HepG2 (cell line): Measurements from ENCODE around the gene KLHL18. TPM values are rescaled to one million over a fixed set of nuclear protein-coding genes. Genes with fewer than 3 reads are reported as not detected.

Experiments
- ATAC-seq: fragments of 200-7000 bp; cut with Tn5 transposase; 3 replicates; pipeline ENCODE4 v1.9.1; 2020; ENCODE audit warnings: mild to moderate bottlenecking, moderate library complexity
- BruUV-seq: library from RNA; stranded (reverse); fragments of 400-500 nt; replicated peaks from 2 replicates; lab custom pipeline; 2021; lab: Mats Ljungman, UMichigan
- CTCF ChIA-PET: fragments of 300-600 bp; formaldehyde crosslinking; extraction: SDS; loops from one replicate; lab custom pipeline; 2021; ENCODE audit warnings: low total read pairs, inconsistent platforms, low intra/inter-chr PET ratio; lab: Yijun Ruan, JAX
- POLR2A ChIA-PET: fragments of 350-600 bp; sonication (Branson Sonifier 250); formaldehyde crosslinking; loops from one replicate; lab custom pipeline; 2020; ENCODE audit warnings: antibody characterized with exemption, inconsistent platforms; lab: Yijun Ruan, JAX
- DNase-seq: peaks from one replicate; pipeline ENCODE4 v3.0.0-alpha.2; 2015; ENCODE audit warnings: low spot score
- FAIRE-seq: peaks from 3 replicates; lab custom pipeline; 2011; peaks lifted over from hg19 to GRCh38; lab: Jason Lieb, UNC
- H2AFZ ChIP-seq: one replicate; pipeline ENCODE4 v1.6.1; 2011; ENCODE audit warnings: low read length, inconsistent platforms
- H3K27ac ChIP-seq: fragments of 300-600 bp; 3 replicates; pipeline ENCODE4 v1.8.0; 2011; ENCODE audit warnings: mixed run types, mild to moderate bottlenecking, mixed read lengths, low read length, inconsistent platforms; ENCODE audit not compliant: insufficient read depth; ENCODE audit errors: extremely low read length
- H3K27me3 ChIP-seq, 2 experiments: fragments of 200-600 bp in 1 of 2; 2 replicates in 1 of 2; 3 replicates in 1 of 2; pipeline versions ENCODE4 v1.6.0 to v1.8.0; 2011; ENCODE audit warnings: low read length in 2 of 2, mild to moderate bottlenecking in 2 of 2, moderate library complexity in 2 of 2, inconsistent platforms in 1 of 2; ENCODE audit not compliant: insufficient read depth in 2 of 2, control insufficient read depth in 1 of 2
- H3K36me3 ChIP-seq, 2 experiments: fragments of 200-600 bp in 1 of 2; replicated peaks in 1 of 2; 2 replicates in 1 of 2; 3 replicates in 1 of 2; pipeline versions ENCODE4 v1.5.1 to v1.8.0; 2011; ENCODE audit warnings: low read length in 2 of 2, inconsistent platforms in 1 of 2; ENCODE audit not compliant: insufficient read depth in 2 of 2, control insufficient read depth in 1 of 2
- H3K4me1 ChIP-seq: 2 replicates; pipeline ENCODE4 v1.5.1; 2012; ENCODE audit warnings: low read length, inconsistent platforms; ENCODE audit not compliant: insufficient read depth
- H3K4me2 ChIP-seq: 2 replicates; pipeline ENCODE4 v1.6.0; 2011; ENCODE audit warnings: low read depth, low read length, inconsistent platforms
- H3K4me3 ChIP-seq, 3 experiments: fragments of 200-600 bp in 1 of 3; sonication (generic), shearing (Covaris generic) in 1 of 3; replicated peaks in 1 of 3; 2 replicates each; pipeline ENCODE4 v1.5.1; 2011 to 2016; ENCODE audit warnings: low read length in 3 of 3, inconsistent platforms in 2 of 3, low read depth in 2 of 3, mild to moderate bottlenecking in 2 of 3, control low read depth in 1 of 3, mixed read lengths in 1 of 3; ENCODE audit not compliant: insufficient read depth in 1 of 3
- H3K79me2 ChIP-seq: one replicate; pipeline ENCODE4 v1.6.1; 2011; ENCODE audit warnings: low read length, inconsistent platforms; ENCODE audit not compliant: insufficient read depth
- H3K9ac ChIP-seq: 2 replicates; pipeline ENCODE4 v1.6.0; 2011; ENCODE audit warnings: mild to moderate bottlenecking, low read depth, low read length, inconsistent platforms; ENCODE audit not compliant: insufficient read depth
- H3K9me3 ChIP-seq: 2 replicates; pipeline ENCODE4 v1.5.1; 2012; ENCODE audit warnings: mild to moderate bottlenecking, low read length
- H4K20me1 ChIP-seq: 2 replicates; pipeline ENCODE4 v1.6.0; 2011; ENCODE audit warnings: inconsistent platforms, mild to moderate bottlenecking, low read length, moderate library complexity; ENCODE audit not compliant: insufficient read depth
- BCL3 ChIP-seq: sonication (generic); formaldehyde crosslinking; IDR thresholded peaks from 2 replicates; pipeline ENCODE4 v1.5.1; 2020; ENCODE audit warnings: mild to moderate bottlenecking, missing genetic modification reagents, moderate library complexity
- DPF2 ChIP-seq: sonication (generic); formaldehyde crosslinking; IDR thresholded peaks from 2 replicates; pipeline ENCODE4 v1.4.0; 2020; ENCODE audit warnings: mild to moderate bottlenecking, low read depth, missing genetic modification reagents, borderline replicate concordance
- MYNN ChIP-seq: sonication (generic); formaldehyde crosslinking; IDR thresholded peaks from 2 replicates; pipeline ENCODE4 v1.4.0; 2020; ENCODE audit warnings: mild to moderate bottlenecking, low read depth, missing genetic modification reagents
- REXO4 ChIP-seq: sonication (generic); formaldehyde crosslinking; IDR thresholded peaks from 2 replicates; pipeline ENCODE4 v1.8.0; 2022; ENCODE audit warnings: missing genetic modification reagents, mild to moderate bottlenecking, borderline replicate concordance
- SALL1 ChIP-seq: sonication (generic); formaldehyde crosslinking; IDR thresholded peaks from 2 replicates; pipeline ENCODE4 v1.8.0; 2022; ENCODE audit warnings: mild to moderate bottlenecking, missing genetic modification reagents
- SMARCC2 ChIP-seq: fragments of 450-650 bp; IDR thresholded peaks from 2 replicates; pipeline ENCODE4 v1.6.1; 2017; ENCODE audit warnings: antibody characterized with exemption, mild to moderate bottlenecking
- ZBTB34 ChIP-seq: sonication (generic); formaldehyde crosslinking; IDR thresholded peaks from 2 replicates; pipeline ENCODE4 v1.8.0; 2022; ENCODE audit warnings: mild to moderate bottlenecking, missing genetic modification reagents
- ZNF251 ChIP-seq: sonication (generic); formaldehyde crosslinking; IDR thresholded peaks from 2 replicates; pipeline ENCODE4 v1.9.0; 2021; ENCODE audit warnings: mild to moderate bottlenecking, missing genetic modification reagents
- ZNF484 ChIP-seq: sonication (generic); formaldehyde crosslinking; IDR thresholded peaks from 2 replicates; pipeline ENCODE4 v1.5.1; 2020; ENCODE audit warnings: mild to moderate bottlenecking, low read depth, missing genetic modification reagents, borderline replicate concordance
- ZNF512B ChIP-seq: sonication (generic); formaldehyde crosslinking; IDR thresholded peaks from 2 replicates; pipeline ENCODE4 v1.5.1; 2020; ENCODE audit warnings: missing genetic modification reagents, mild to moderate bottlenecking, borderline replicate concordance
- ZNF547 ChIP-seq: sonication (generic); formaldehyde crosslinking; IDR thresholded peaks from 2 replicates; pipeline ENCODE4 v1.5.1; 2020; ENCODE audit warnings: mild to moderate bottlenecking, missing genetic modification reagents
- ZNF589 ChIP-seq: sonication (generic); formaldehyde crosslinking; conservative IDR thresholded peaks from 2 replicates; pipeline ENCODE4 v1.8.0; 2022; ENCODE audit warnings: mild to moderate bottlenecking, moderate library complexity, missing genetic modification reagents
- ZNF776 ChIP-seq: sonication (generic); formaldehyde crosslinking; IDR thresholded peaks from 2 replicates; pipeline ENCODE4 v1.4.0; 2020; ENCODE audit warnings: mild to moderate bottlenecking, missing genetic modification reagents
- ZNF83 ChIP-seq: sonication (generic); formaldehyde crosslinking; IDR thresholded peaks from 2 replicates; pipeline ENCODE4 v1.4.0; 2020; ENCODE audit warnings: missing genetic modification reagents, mild to moderate bottlenecking, borderline replicate concordance
- WGBS: methylation state at CpG from one replicate; pipeline ENCODE4 v1.1.6; 2017; ENCODE audit warnings: low lambda C conversion rate; 5-methylcytosine and 5-hydroxymethylcytosine counted together
- in situ Hi-C: cut with HindIII; loops from 2 replicates; pipeline ENCODE4 v1.10.0; 2017; ENCODE audit warnings: low pct_unique_long_range_greater_than_20kb; ENCODE audit not compliant: extremely low pct_ligation_motif_present
- intact Hi-C: fragments of 100-400 bp; cut with micrococcal nuclease; formaldehyde crosslinking; loops from one replicate; pipeline ENCODE4 v1.10.0; 2022; ENCODE audit not compliant: unreplicated experiment
- polyA plus RNA-seq, 8 experiments: library from polyadenylated mRNA; depleted of rRNA in 3 of 8; stranded (reverse) in 7 of 8; unstranded in 1 of 8; fragments of >200 nt; fragmentation: Illumina TruSeq in 4 of 8; extraction: Trizol in 4 of 8; gene quantifications; 2 replicates each; pipeline versions ENCODE4 v1.2.1 to v1.2.3, GENCODE V29; 2011 to 2016; ENCODE audit warnings: low read depth in 4 of 8, missing spikeins in 1 of 8, mixed read lengths in 1 of 8; ENCODE audit not compliant: insufficient read depth in 1 of 8
- total RNA-seq, 5 experiments: library from RNA; depleted of rRNA; stranded (reverse); fragments of >200 nt; fragmentation: Illumina TruSeq; extraction: Trizol; gene quantifications; 2 replicates each; pipeline ENCODE4 v1.2.3, GENCODE V29; 2016; ENCODE audit warnings: low read depth in 1 of 5

KLHL18 gene
- total and polyA plus RNA-seq, 2 of the 13 experiments (the other 11 are each of a cell fraction or from before 2014, with no cell fraction given) = 17.5 to 18.8 TPM

- Histone ChIP-seq H3K9me3 (peaks cover 14% of the 10 kb centered on the region), H4K20me1 (no peaks in the 10 kb centered on the region), H3K79me2 (no peaks in the 10 kb centered on the region), H3K4me1 (peaks cover 2% of the 10 kb centered on the region), H3K27ac (no peak overlapping the region), H3K4me2 (no peak overlapping the region), H3K27me3 (no peaks in the 10 kb centered on the region), H2AFZ (no peak overlapping the region), H3K9ac (no peak overlapping the region), H3K4me3 (no peak overlapping the region), H3K36me3 (no peaks in the 10 kb centered on the region)
- ATAC-seq = no peak
- in situ Hi-C loops (no loop called here), intact Hi-C loops (no loop called here)
- TF ChIP-seq BCL3 (CRISPR knock-in tag) (no peak), REXO4 (CRISPR knock-in tag) (no peak), SALL1 (CRISPR knock-in tag) (no peak), ZNF251 (CRISPR knock-in tag) (no peak), ZBTB34 (no peak), ZNF776 (CRISPR knock-in tag) (no peak), ZNF484 (CRISPR knock-in tag) (no peak), ZNF83 (no peak), ZNF512B (no peak), DPF2 (CRISPR knock-in tag) (no peak), SMARCC2 (no peak), ZNF589 (CRISPR knock-in tag) (no peak), MYNN (no peak), ZNF547 (CRISPR knock-in tag) (no peak)
- DNase-seq = no peak
- 85% methylated on average over 20 of the region's 31 CpGs for WGBS
- no TSS peak for BruUV-seq
- FAIRE-seq = no peak
- POLR2A ChIA-PET = no interaction called here
- CTCF ChIA-PET = no interaction called here
Measured at GRCh38 chr3:47356201-47356600, 73.5 kb downstream of the KLHL18 start.
